Brain microvascular endothelial cell (primary cell): ENCODE measurements around the gene NETO2.

Source experiments
- DNase-seq: peaks from one replicate; pipeline ENCODE4 v3.0.0-alpha.2; 2020
- H3K27ac ChIP-seq: fragments of 250-450 bp; sonication (Bioruptor Pico); 2 replicates; pipeline ENCODE4 v1.5.1; 2020; ENCODE audit warnings: mild to moderate bottlenecking, moderate library complexity
- H3K27me3 ChIP-seq: fragments of 250-450 bp; sonication (Bioruptor Pico); replicated peaks from 2 replicates; pipeline ENCODE4 v1.5.1; 2020; ENCODE audit warnings: mild to moderate bottlenecking
- H3K36me3 ChIP-seq: fragments of 250-450 bp; sonication (Bioruptor Pico); replicated peaks from 2 replicates; pipeline ENCODE4 v1.5.1; 2020; ENCODE audit warnings: mild to moderate bottlenecking
- H3K4me3 ChIP-seq: 2 replicates; pipeline ENCODE4 v1.5.1; 2011; ENCODE audit warnings: low read depth, mild to moderate bottlenecking, control low read depth, low read length, moderate library complexity
- CTCF ChIP-seq: IDR thresholded peaks from 2 replicates; pipeline ENCODE4 v1.5.1; 2011; ENCODE audit warnings: low read depth, mild to moderate bottlenecking, moderate library complexity, low read length, control low read depth, inconsistent platforms; ENCODE audit errors: missing control alignments
- in situ Hi-C: cut with HindIII; loops from 2 replicates; pipeline ENCODE4 v1.10.0; 2017; ENCODE audit warnings: low sequenced_read_pairs, low pct_ligation_motif_present

NETO2 gene

GRCh38 chr16:47035436-47035835 is 108.3 kb downstream of the NETO2 start:
- in situ Hi-C loops: no loop called here
- DNase-seq: no peak

GRCh38 chr16:47034455-47034854 is 109.3 kb downstream of the NETO2 start:
- TF ChIP-seq CTCF: no peak

More at GRCh38 chr16:47035436-47035835, 108.3 kb downstream of the NETO2 start:
- no peak overlapping the region for H3K27ac ChIP-seq
- no peak for TF ChIP-seq CTCF
- no peak overlapping the region for H3K4me3 ChIP-seq
- H3K27me3 ChIP-seq: no peaks in the 10 kb centered on the region
- no peaks in the 10 kb centered on the region for H3K36me3 ChIP-seq

DNA sequence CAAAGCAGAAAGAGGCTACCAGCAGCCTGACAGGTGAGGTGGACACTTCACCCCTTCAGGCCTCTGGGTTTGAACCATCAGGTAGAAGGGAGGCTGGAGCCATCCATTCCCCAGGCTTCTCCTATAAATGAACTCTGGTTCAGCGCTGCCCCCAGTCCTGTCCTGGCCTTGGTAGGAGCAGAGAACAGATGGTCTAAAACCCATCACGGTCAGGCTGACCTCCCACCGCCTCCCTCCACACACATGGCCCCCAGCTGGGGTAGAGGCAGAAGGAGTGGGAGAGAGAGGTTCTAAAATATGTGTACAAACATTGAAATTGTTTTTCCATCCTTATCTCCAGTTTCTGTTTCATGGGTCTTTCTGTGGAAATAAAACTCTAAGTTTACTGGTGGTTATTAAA is 110.6 kb downstream of the NETO2 start:
- H3K4me3 ChIP-seq: no peak overlapping the region

More at GRCh38 chr16:47034455-47034854, 109.3 kb downstream of the NETO2 start:
- in situ Hi-C loops: no loop called here
- no peak overlapping the region for H3K4me3 ChIP-seq
- H3K27me3 ChIP-seq: no peaks in the 10 kb centered on the region
- H3K36me3 ChIP-seq: no peaks in the 10 kb centered on the region
- H3K27ac ChIP-seq: no peak overlapping the region
- DNase-seq: no peak

GRCh38 chr16:47029724-47030123 is 114.0 kb downstream of the NETO2 start:
- no peak overlapping the region for H3K27ac ChIP-seq
- no peak for TF ChIP-seq CTCF
- in situ Hi-C loops: no loop called here
- no peaks in the 10 kb centered on the region for H3K27me3 ChIP-seq
- H3K4me3 ChIP-seq: no peak overlapping the region
- no peaks in the 10 kb centered on the region for H3K36me3 ChIP-seq
- DNase-seq: no peak

More for the DNA sequence above, 110.6 kb downstream of the NETO2 start:
- Histone ChIP-seq H3K36me3 (no peaks in the 10 kb centered on the region), H3K27ac (no peak overlapping the region), H3K27me3 (no peaks in the 10 kb centered on the region)
- no peak for TF ChIP-seq CTCF
- DNase-seq: no peak
- in situ Hi-C loops: no loop called here

DNA sequence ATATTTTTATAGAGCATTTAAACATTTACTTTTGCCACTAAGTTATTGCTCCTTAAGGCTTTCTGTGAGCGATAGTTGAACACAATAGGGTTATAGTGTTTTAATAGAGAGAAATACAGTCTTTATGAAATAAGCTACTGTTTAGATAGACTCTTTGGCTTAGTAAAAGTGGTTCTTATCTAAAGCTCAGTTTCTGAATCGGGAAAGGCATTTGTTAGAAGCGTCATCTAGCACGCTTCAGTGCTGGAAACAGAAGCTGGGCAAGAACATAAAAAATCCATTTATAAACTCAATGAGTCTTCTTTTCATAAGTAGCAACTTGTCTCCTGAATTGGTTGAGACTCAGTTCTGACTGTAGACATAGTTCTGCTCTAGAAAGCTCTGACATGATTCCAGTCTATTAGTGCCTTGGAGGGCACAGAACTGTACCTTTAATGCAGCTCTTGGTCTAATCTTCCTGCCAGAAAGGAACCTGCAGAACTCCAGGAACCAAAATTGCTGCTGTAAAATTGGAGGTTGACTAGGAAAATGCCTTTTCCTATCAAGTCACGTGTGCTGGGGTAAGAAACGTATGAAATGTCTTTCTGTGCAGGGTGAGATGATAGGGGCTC is 114.9 kb downstream of the NETO2 start:
- in situ Hi-C loops: no loop called here
- no peak for TF ChIP-seq CTCF
- no peak for DNase-seq
- Histone ChIP-seq H3K27me3 (no peaks in the 10 kb centered on the region), H3K4me3 (no peak overlapping the region), H3K36me3 (no peaks in the 10 kb centered on the region), H3K27ac (no peak overlapping the region)
